Activated T-cell treated with anti-CD3 and anti-CD28 coated beads, Interleukin-2, amount 50 U/mL, for 24 hours (primary cell): ENCODE results near the gene CRKL.

Experiments
- DNase-seq: peaks from one replicate; pipeline ENCODE4 v3.0.0-alpha.2; 2020
- H3K27ac Mint-ChIP-seq: 2 replicates; pipeline ENCODE4 v1.8.0; 2020; ENCODE audit warnings: mild to moderate bottlenecking, mixed read lengths
- H3K27me3 Mint-ChIP-seq: 2 replicates; pipeline ENCODE4 v1.8.0; 2020; ENCODE audit warnings: mixed read lengths
- H3K36me3 Mint-ChIP-seq: 2 replicates; pipeline ENCODE4 v1.8.0; 2020; ENCODE audit warnings: low read depth, mixed read lengths
- H3K4me1 Mint-ChIP-seq: 2 replicates; pipeline ENCODE4 v1.8.0; 2020; ENCODE audit warnings: low read depth, mixed read lengths
- H3K4me3 Mint-ChIP-seq: 2 replicates; pipeline ENCODE4 v1.8.0; 2020; ENCODE audit warnings: mild to moderate bottlenecking, moderate library complexity, mixed read lengths
- H3K9me3 Mint-ChIP-seq: 2 replicates; pipeline ENCODE4 v1.8.0; 2020; ENCODE audit warnings: mixed read lengths

CRKL gene

GRCh38 chr22:20948450-20948849, 31.2 kb downstream of the CRKL start:
- no peak for DNase-seq
- no peak overlapping the region for H3K4me3 Mint-ChIP-seq
- H3K27ac Mint-ChIP-seq: no peak overlapping the region
- H3K4me1 Mint-ChIP-seq: peaks cover 45% of the 10 kb centered on the region
- H3K9me3 Mint-ChIP-seq: no peaks in the 10 kb centered on the region
- no peaks in the 10 kb centered on the region for H3K27me3 Mint-ChIP-seq
- peaks cover 86% of the 10 kb centered on the region for H3K36me3 Mint-ChIP-seq

GRCh38 chr22:20948989-20949388, 31.8 kb downstream of the CRKL start:
- Mint-ChIP-seq H3K9me3 (no peaks in the 10 kb centered on the region), H3K27me3 (no peaks in the 10 kb centered on the region), H3K4me3 (no peak overlapping the region), H3K27ac (no peak overlapping the region), H3K36me3 (peaks cover 86% of the 10 kb centered on the region), H3K4me1 (peaks cover 40% of the 10 kb centered on the region)
- no peak for DNase-seq

GRCh38 chr22:20949698-20950183, 32.5 kb downstream of the CRKL start:
- Mint-ChIP-seq H3K4me3 (no peak overlapping the region), H3K36me3 (peaks cover 88% of the 10 kb centered on the region)

GRCh38 chr22:20951151-20951931, 34.1 kb downstream of the CRKL start:
- Mint-ChIP-seq H3K36me3 (peaks cover 76% of the 10 kb centered on the region), H3K27ac (peak overlapping the region; percentile 41), H3K4me1 (peaks cover 28% of the 10 kb centered on the region), H3K27me3 (peaks cover 2% of the 10 kb centered on the region), H3K9me3 (no peaks in the 10 kb centered on the region), H3K4me3 (no peak overlapping the region)
- no peak for DNase-seq

More at GRCh38 chr22:20949698-20950183, 32.5 kb downstream of the CRKL start:
- no peaks in the 10 kb centered on the region for H3K9me3 Mint-ChIP-seq
- peak overlapping the region; percentile 30 for H3K27ac Mint-ChIP-seq
- DNase-seq: no peak
- H3K27me3 Mint-ChIP-seq: no peaks in the 10 kb centered on the region
- peaks cover 40% of the 10 kb centered on the region for H3K4me1 Mint-ChIP-seq

GRCh38 chr22:20951932-20952380, 34.7 kb downstream of the CRKL start:
- peaks cover 29% of the 10 kb centered on the region for H3K4me1 Mint-ChIP-seq
- H3K9me3 Mint-ChIP-seq: no peaks in the 10 kb centered on the region
- no peak for DNase-seq
- peak overlapping the region; percentile 41 for H3K27ac Mint-ChIP-seq
- H3K4me3 Mint-ChIP-seq: no peak overlapping the region
- H3K36me3 Mint-ChIP-seq: peaks cover 71% of the 10 kb centered on the region
- H3K27me3 Mint-ChIP-seq: peaks cover 8% of the 10 kb centered on the region

- Mint-ChIP-seq H3K27ac (no peak overlapping the region), H3K4me1 (peaks cover 29% of the 10 kb centered on the region), H3K9me3 (no peaks in the 10 kb centered on the region), H3K27me3 (peaks cover 16% of the 10 kb centered on the region), H3K4me3 (no peak overlapping the region), H3K36me3 (peaks cover 65% of the 10 kb centered on the region)
- no peak for DNase-seq
These were observed 35.5 kb downstream of the CRKL start for GRCh38 chr22:20952544-20953341.

- peaks cover 21% of the 10 kb centered on the region for H3K27me3 Mint-ChIP-seq
- peaks cover 24% of the 10 kb centered on the region for H3K4me1 Mint-ChIP-seq
- H3K27ac Mint-ChIP-seq: no peak overlapping the region
- H3K9me3 Mint-ChIP-seq: no peaks in the 10 kb centered on the region
- H3K4me3 Mint-ChIP-seq: no peak overlapping the region
- H3K36me3 Mint-ChIP-seq: peaks cover 60% of the 10 kb centered on the region
- no peak for DNase-seq
These were observed 36.1 kb downstream of the CRKL start for GRCh38 chr22:20953342-20953608.

GRCh38 chr22:20953668-20954500, 36.7 kb downstream of the CRKL start:
- no peak overlapping the region for H3K27ac Mint-ChIP-seq
- peaks cover 26% of the 10 kb centered on the region for H3K27me3 Mint-ChIP-seq
- peaks cover 55% of the 10 kb centered on the region for H3K36me3 Mint-ChIP-seq
- no peak overlapping the region for H3K4me3 Mint-ChIP-seq
- DNase-seq: no peak
- H3K4me1 Mint-ChIP-seq: peaks cover 20% of the 10 kb centered on the region
- H3K9me3 Mint-ChIP-seq: no peaks in the 10 kb centered on the region

GRCh38 chr22:20955548-20955947, 38.3 kb downstream of the CRKL start:
- no peak overlapping the region for H3K4me3 Mint-ChIP-seq
- H3K36me3 Mint-ChIP-seq: peaks cover 39% of the 10 kb centered on the region
- H3K4me1 Mint-ChIP-seq: peaks cover 10% of the 10 kb centered on the region
- H3K9me3 Mint-ChIP-seq: no peaks in the 10 kb centered on the region
- peaks cover 32% of the 10 kb centered on the region for H3K27me3 Mint-ChIP-seq
- H3K27ac Mint-ChIP-seq: no peak overlapping the region
- DNase-seq: no peak

GRCh38 chr22:20956258-20957101, 39.3 kb downstream of the CRKL start:
- Mint-ChIP-seq H3K4me1 (peaks cover 11% of the 10 kb centered on the region), H3K27me3 (peaks cover 34% of the 10 kb centered on the region), H3K36me3 (peaks cover 30% of the 10 kb centered on the region), H3K9me3 (no peaks in the 10 kb centered on the region), H3K4me3 (peak overlapping the region; percentile 36), H3K27ac (no peak overlapping the region)
- no peak for DNase-seq

- Mint-ChIP-seq H3K27me3 (peaks cover 34% of the 10 kb centered on the region), H3K4me3 (peak overlapping the region; percentile 54), H3K27ac (no peak overlapping the region), H3K36me3 (peaks cover 22% of the 10 kb centered on the region), H3K4me1 (peaks cover 15% of the 10 kb centered on the region), H3K9me3 (no peaks in the 10 kb centered on the region)
- DNase-seq: no peak
These were observed 40.0 kb downstream of the CRKL start for GRCh38 chr22:20957102-20957682.

GRCh38 chr22:20957683-20958431, 40.6 kb downstream of the CRKL start:
- no peak overlapping the region for H3K27ac Mint-ChIP-seq
- DNase-seq: no peak
- peaks cover 34% of the 10 kb centered on the region for H3K27me3 Mint-ChIP-seq
- H3K36me3 Mint-ChIP-seq: peaks cover 16% of the 10 kb centered on the region
- H3K4me3 Mint-ChIP-seq: peak overlapping the region; percentile 54
- H3K9me3 Mint-ChIP-seq: no peaks in the 10 kb centered on the region
- peaks cover 15% of the 10 kb centered on the region for H3K4me1 Mint-ChIP-seq
